GM23338 (cell line): Measurements from ENCODE around the gene LDLRAD3.

Experiments used
- CREB1 ChIP-seq: fragments of 250-450 bp; sonication (Bioruptor Pico); IDR thresholded peaks from 2 replicates; pipeline ENCODE4 v1.5.0; 2020; ENCODE audit warnings: low read depth, mild to moderate bottlenecking, moderate library complexity
- CTCF ChIP-seq, 2 experiments: fragments of 200-600 bp in 1 of 2; sonication (generic) in 1 of 2; conservative IDR thresholded peaks; 2 replicates each; pipeline versions ENCODE4 v1.5.1 to v1.6.1; 2016 to 2017; ENCODE audit warnings: antibody characterized with exemption in 2 of 2, low read depth in 2 of 2, mild to moderate bottlenecking in 2 of 2, moderate library complexity in 1 of 2
- ETS1 ChIP-seq: IDR thresholded peaks from 2 replicates; pipeline ENCODE4 v1.6.1; 2016; ENCODE audit warnings: antibody characterized with exemption
- EZH2 ChIP-seq: fragments of 200-600 bp; sonication (generic); IDR thresholded peaks from one replicate; pipeline ENCODE4 v1.8.0; 2017; ENCODE audit warnings: antibody characterized with exemption, mild to moderate bottlenecking, low read depth; ENCODE audit not compliant: unreplicated experiment
- EZH2phosphoT487 ChIP-seq: fragments of 200-600 bp; sonication (generic); IDR thresholded peaks from one replicate; pipeline ENCODE4 v1.8.1; 2018; ENCODE audit warnings: antibody characterized with exemption; ENCODE audit not compliant: unreplicated experiment
- JUNB ChIP-seq: IDR thresholded peaks from one replicate; pipeline ENCODE4 v1.6.1; 2016; ENCODE audit warnings: antibody characterized with exemption; ENCODE audit not compliant: unreplicated experiment
- NANOG ChIP-seq: IDR thresholded peaks from 2 replicates; pipeline ENCODE4 v1.6.1; 2016; ENCODE audit warnings: antibody characterized with exemption, borderline replicate concordance
- POLR2AphosphoS5 ChIP-seq: IDR thresholded peaks from 2 replicates; pipeline ENCODE4 v1.6.1; 2016; ENCODE audit warnings: antibody characterized with exemption, low read depth
- REST ChIP-seq: IDR thresholded peaks from one replicate; pipeline ENCODE4 v1.6.1; 2018; ENCODE audit warnings: antibody characterized with exemption; ENCODE audit not compliant: unreplicated experiment
- STAT1 ChIP-seq: IDR thresholded peaks from one replicate; pipeline ENCODE4 v1.6.1; 2016; ENCODE audit warnings: antibody characterized with exemption; ENCODE audit not compliant: unreplicated experiment
- ZNF114 ChIP-seq: fragments of 250-450 bp; sonication (Bioruptor Pico); IDR thresholded peaks from 2 replicates; pipeline ENCODE4 v1.5.0; 2020; ENCODE audit warnings: mild to moderate bottlenecking, moderate library complexity
- ZNF331 ChIP-seq: fragments of 250-450 bp; sonication (Bioruptor Pico); IDR thresholded peaks from 2 replicates; pipeline ENCODE4 v1.5.0; 2020; ENCODE audit warnings: low read depth, mild to moderate bottlenecking, moderate library complexity
- ZNF462 ChIP-seq: fragments of 250-450 bp; sonication (Bioruptor Pico); IDR thresholded peaks from 2 replicates; pipeline ENCODE4 v1.5.0; 2020; ENCODE audit warnings: mild to moderate bottlenecking, moderate library complexity

GRCh38 chr11:36023922-36024321 lies 80.1 kb downstream of the LDLRAD3 start:
- no peak for TF ChIP-seq EZH2
- no peak for TF ChIP-seq CTCF (conservative IDR thresholded peaks at IDR 0.05; ENCODE audit: low read depth in 2 of 2)
- no peak for TF ChIP-seq POLR2AphosphoS5
- no peak for TF ChIP-seq CREB1 (CRISPR knock-in tag)
- no peak for TF ChIP-seq REST
- TF ChIP-seq ETS1 = no peak
- no peak for TF ChIP-seq JUNB
- TF ChIP-seq ZNF331 (CRISPR knock-in tag) = no peak
- TF ChIP-seq EZH2phosphoT487 = no peak
- no peak for TF ChIP-seq NANOG
- TF ChIP-seq ZNF462 (CRISPR knock-in tag) = no peak
- TF ChIP-seq STAT1 = no peak
- TF ChIP-seq ZNF114 = no peak
